ENCODE results near the gene SF3A1.

DNA sequence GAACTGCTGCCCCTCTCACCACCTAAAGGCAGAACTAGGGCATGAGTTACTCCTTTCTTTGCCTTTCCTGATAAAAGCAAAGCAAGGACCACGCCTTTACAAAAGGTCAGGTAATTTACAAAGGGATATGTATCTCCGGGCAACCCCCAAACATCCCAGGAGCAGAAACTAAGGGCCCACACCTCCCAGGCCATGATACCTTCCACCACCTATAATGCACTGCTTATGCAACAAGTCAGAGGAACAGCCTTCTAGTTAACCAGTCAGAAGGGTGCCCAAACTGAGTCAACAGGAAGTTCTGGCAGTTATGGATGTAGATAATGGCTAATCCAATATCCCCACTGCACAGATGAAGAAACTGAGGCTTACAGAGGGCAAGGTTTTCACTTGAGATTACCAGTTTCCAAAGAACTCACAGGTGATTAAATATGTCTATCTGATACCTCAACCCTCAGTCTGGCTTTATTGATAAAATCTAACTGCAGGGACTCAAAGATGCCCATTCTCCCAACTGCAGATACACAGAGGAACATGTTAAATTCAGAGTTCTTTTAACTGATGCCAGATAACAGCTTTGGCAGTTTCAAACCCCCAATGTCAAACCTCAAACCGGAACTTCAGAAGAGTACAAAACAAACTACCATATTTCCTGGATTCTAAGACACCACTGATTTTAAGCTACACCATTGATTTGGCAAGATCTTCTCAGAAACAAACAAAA lies 50.6 kb downstream of the SF3A1 start:
- TF ChIP-seq POLR2A (IDR thresholded peaks at IDR 0.05; ENCODE audit: control extremely low read depth in 1 of 2, low read depth in 2 of 2, low read length in 2 of 2) (no peak), HDAC2 (IDR thresholded peaks at IDR 0.05; ENCODE audit: borderline replicate concordance in 1 of 2, low read depth in 2 of 2, low read length in 2 of 2) (no peak), CTCF (IDR thresholded peaks at IDR 0.05; ENCODE audit: control extremely low read depth in 1 of 3, insufficient read depth in 1 of 3, low read depth in 1 of 3, low read length in 3 of 3) (no peak), POLR2AphosphoS5 (IDR thresholded peaks at IDR 0.05; ENCODE audit: low read depth, low read length) (no peak), USF2 (IDR thresholded peaks at IDR 0.05; ENCODE audit: low read length) (no peak), MAX (IDR thresholded peaks at IDR 0.05) (no peak), SIN3A (conservative IDR thresholded peaks at IDR 0.05 in 1 of 2, IDR thresholded peaks at IDR 0.05 in 1 of 2; ENCODE audit: low read depth in 1 of 2, low read length in 2 of 2) (no peak), RAD21 (IDR thresholded peaks at IDR 0.05 in 1 of 2, conservative IDR thresholded peaks at IDR 0.05 in 1 of 2; ENCODE audit: low read depth in 2 of 2, low read length in 2 of 2) (no peak), YY1 (IDR thresholded peaks at IDR 0.05; ENCODE audit: low read depth, low read length) (no peak), TAF1 (IDR thresholded peaks at IDR 0.05; ENCODE audit: low read depth, low read length) (no peak), RFX5 (IDR thresholded peaks at IDR 0.05; ENCODE audit: borderline replicate concordance, low read depth, low read length) (no peak), EZH2 (IDR thresholded peaks at IDR 0.05; ENCODE audit: low read depth, low read length, severe bottlenecking) (no peak)
